Ascending aorta (tissue), 2 donors: ENCODE data around the gene ALKBH8. TPM values are rescaled to one million over a fixed set of nuclear protein-coding genes. Genes with fewer than 3 reads are reported as not detected.
A peak's percentile ranks its signal among the peaks of the same experiment; 100 is the strongest.

ENCODE experiments used
- DNase-seq, 2 donors: peaks; one replicate each; pipeline ENCODE4 v3.0.0-alpha.2; 2019; ENCODE audit warnings: low spot score in 2 of 2
- H3K27ac ChIP-seq, 2 donors: fragments of 200-600 bp; sonication (generic); one replicate each; pipeline ENCODE4 v1.5.1; 2016 to 2017; ENCODE audit warnings: mild to moderate bottlenecking in 1 of 2
- H3K27me3 ChIP-seq: fragments of 200-600 bp; sonication (generic); one replicate; pipeline ENCODE4 v1.5.1; 2017
- H3K36me3 ChIP-seq, 2 donors: fragments of 200-600 bp; sonication (generic); one replicate each; pipeline ENCODE4 v1.5.1; 2016
- H3K4me1 ChIP-seq, 2 donors: fragments of 200-600 bp; sonication (generic); one replicate each; pipeline ENCODE4 v1.5.1; 2016 to 2017; ENCODE audit warnings: mild to moderate bottlenecking in 1 of 2
- H3K4me3 ChIP-seq, 2 donors: fragments of 200-600 bp; sonication (generic); one replicate each; pipeline ENCODE4 v1.5.1; 2016 to 2017; ENCODE audit warnings: mild to moderate bottlenecking in 1 of 2
- H3K9me3 ChIP-seq, 2 donors: fragments of 200-600 bp; sonication (generic); one replicate each; pipeline ENCODE4 v1.5.1; 2016
- intact Hi-C: fragments of 100-400 bp; cut with DNase I; formaldehyde crosslinking; loops from one replicate; pipeline ENCODE4 v1.15.1; 2023
- total RNA-seq: library from RNA; depleted of rRNA; stranded (reverse); fragments of >200 nt; gene quantifications from one replicate; pipeline ENCODE4 v1.1.0, GENCODE V29; 2016
- TF ChIP-seq, protein P1 (sequence below), 3 experiments: fragments of 200-600 bp in 2 of 3; fragments of 450-650 bp in 1 of 3; sonication (generic) in 2 of 3; IDR thresholded peaks; one replicate each; pipeline ENCODE4 v1.5.1; 2016 to 2019; ENCODE audit warnings: antibody characterized with exemption in 3 of 3, mild to moderate bottlenecking in 1 of 3, moderate library complexity in 1 of 3

The ALKBH8 gene
- total RNA-seq, 1 donor from 2014 or later = 0.32 TPM

- no peaks in the 10 kb centered on the region for H3K27me3 ChIP-seq
- no peak overlapping the region for H3K27ac ChIP-seq
- H3K36me3 ChIP-seq = no peaks in the 10 kb centered on the region
- DNase-seq = no peak
- TF ChIP-seq, protein P1, sequence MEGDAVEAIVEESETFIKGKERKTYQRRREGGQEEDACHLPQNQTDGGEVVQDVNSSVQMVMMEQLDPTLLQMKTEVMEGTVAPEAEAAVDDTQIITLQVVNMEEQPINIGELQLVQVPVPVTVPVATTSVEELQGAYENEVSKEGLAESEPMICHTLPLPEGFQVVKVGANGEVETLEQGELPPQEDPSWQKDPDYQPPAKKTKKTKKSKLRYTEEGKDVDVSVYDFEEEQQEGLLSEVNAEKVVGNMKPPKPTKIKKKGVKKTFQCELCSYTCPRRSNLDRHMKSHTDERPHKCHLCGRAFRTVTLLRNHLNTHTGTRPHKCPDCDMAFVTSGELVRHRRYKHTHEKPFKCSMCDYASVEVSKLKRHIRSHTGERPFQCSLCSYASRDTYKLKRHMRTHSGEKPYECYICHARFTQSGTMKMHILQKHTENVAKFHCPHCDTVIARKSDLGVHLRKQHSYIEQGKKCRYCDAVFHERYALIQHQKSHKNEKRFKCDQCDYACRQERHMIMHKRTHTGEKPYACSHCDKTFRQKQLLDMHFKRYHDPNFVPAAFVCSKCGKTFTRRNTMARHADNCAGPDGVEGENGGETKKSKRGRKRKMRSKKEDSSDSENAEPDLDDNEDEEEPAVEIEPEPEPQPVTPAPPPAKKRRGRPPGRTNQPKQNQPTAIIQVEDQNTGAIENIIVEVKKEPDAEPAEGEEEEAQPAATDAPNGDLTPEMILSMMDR (IDR thresholded peaks at IDR 0.05) = no peak
- no peaks in the 10 kb centered on the region for H3K9me3 ChIP-seq
- peak overlapping the region; percentile 52 to 81 for H3K4me3 ChIP-seq
- intact Hi-C loops = no loop called here
- H3K4me1 ChIP-seq = peaks cover 4 to 14% of the 10 kb centered on the region in 2 donors
These were observed 26.7 kb upstream of the ALKBH8 start for GRCh38 chr11:107592231-107592590.

GRCh38 chr11:107591378-107592230 lies 26.1 kb upstream of the ALKBH8 start:
- TF ChIP-seq, protein P1 (IDR thresholded peaks at IDR 0.05) = no peak
- Histone ChIP-seq H3K4me1 (peaks cover 4 to 14% of the 10 kb centered on the region in 2 donors), H3K27ac (no peak overlapping the region), H3K36me3 (no peaks in the 10 kb centered on the region), H3K9me3 (no peaks in the 10 kb centered on the region), H3K27me3 (no peaks in the 10 kb centered on the region), H3K4me3 (peak overlapping the region; percentile 52 to 81)
- intact Hi-C loops = no loop called here
- no peak for DNase-seq

DNA sequence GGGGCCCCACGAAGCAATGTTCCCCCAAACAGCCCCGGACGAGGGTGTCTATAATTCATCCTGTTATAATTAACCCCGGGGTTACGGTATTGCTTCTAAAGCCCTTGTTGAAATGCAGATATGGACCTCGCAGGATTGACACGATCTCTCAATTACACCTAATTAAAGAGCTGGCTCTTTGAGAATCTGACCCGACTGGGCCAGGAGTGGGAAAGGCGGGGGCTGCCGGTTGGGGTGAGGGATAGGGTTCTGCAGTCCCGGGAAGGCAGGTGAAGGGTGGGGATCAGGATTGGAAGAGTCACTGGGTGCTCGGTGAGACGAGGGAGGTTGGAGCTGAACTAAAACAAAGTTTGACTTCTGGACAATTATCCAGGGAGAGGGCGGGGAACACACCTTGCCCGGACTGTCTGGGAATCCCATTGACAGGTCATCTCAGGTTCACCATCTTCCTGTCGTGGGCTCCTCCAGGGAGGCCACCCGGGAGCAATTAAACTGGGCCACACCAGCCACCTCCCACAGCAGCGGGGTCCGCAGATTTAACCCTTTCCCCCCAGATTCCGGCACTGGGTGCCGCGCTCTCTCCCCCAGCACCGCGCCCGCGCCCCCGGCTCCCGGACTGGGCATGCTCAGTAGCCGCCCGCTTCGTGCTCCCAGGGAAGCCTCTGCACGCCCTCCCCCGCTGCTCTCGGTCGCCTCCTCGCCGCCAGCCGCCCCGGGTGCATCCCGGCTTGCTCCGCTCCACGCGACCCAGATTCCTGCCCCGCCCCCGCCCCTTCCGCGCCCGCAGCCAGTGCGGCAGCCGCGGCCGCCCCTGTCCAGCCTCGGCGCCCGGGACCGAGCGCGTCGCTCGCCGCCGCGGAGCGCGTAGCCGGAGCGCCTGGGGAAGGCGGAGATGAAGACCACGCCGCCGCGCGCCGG lies 25.2 kb upstream of the ALKBH8 start, which contains the start of gene ELMOD1:
Gene ELMOD1 (plus strand): TSS at position 688 of the 918 bp plus-strand sequence. CDS start 27,043 bp downstream, outside the sequence.
- peak within 1 kb of the TSS; percentile 52 to 81 for H3K4me3 ChIP-seq
- intact Hi-C loops = no loop called here
- H3K9me3 ChIP-seq = no peaks in the 10 kb centered on the region

GRCh38 chr11:107587306-107587979 lies 21.9 kb upstream of the ALKBH8 start:
- H3K4me3 ChIP-seq = no peak overlapping the region
- intact Hi-C loops = no loop called here
- H3K36me3 ChIP-seq = no peaks in the 10 kb centered on the region
- no peak overlapping the region for H3K27ac ChIP-seq
- DNase-seq = no peak
- no peaks in the 10 kb centered on the region for H3K9me3 ChIP-seq
- H3K27me3 ChIP-seq = no peaks in the 10 kb centered on the region
- peaks cover 4 to 14% of the 10 kb centered on the region in 2 donors for H3K4me1 ChIP-seq
- TF ChIP-seq, protein P1 (IDR thresholded peaks at IDR 0.05) = no peak

More for the DNA sequence above, 25.2 kb upstream of the ALKBH8 start, which contains the start of gene ELMOD1:
- H3K27ac ChIP-seq = no peak within 1 kb of the TSS
- H3K27me3 ChIP-seq = no peaks in the 10 kb centered on the region
- H3K36me3 ChIP-seq = no peaks in the 10 kb centered on the region
- TF ChIP-seq, protein P1 (IDR thresholded peaks at IDR 0.05) = no peak
- peaks cover 4 to 14% of the 10 kb centered on the region in 2 donors for H3K4me1 ChIP-seq
- no peak for DNase-seq

DNA sequence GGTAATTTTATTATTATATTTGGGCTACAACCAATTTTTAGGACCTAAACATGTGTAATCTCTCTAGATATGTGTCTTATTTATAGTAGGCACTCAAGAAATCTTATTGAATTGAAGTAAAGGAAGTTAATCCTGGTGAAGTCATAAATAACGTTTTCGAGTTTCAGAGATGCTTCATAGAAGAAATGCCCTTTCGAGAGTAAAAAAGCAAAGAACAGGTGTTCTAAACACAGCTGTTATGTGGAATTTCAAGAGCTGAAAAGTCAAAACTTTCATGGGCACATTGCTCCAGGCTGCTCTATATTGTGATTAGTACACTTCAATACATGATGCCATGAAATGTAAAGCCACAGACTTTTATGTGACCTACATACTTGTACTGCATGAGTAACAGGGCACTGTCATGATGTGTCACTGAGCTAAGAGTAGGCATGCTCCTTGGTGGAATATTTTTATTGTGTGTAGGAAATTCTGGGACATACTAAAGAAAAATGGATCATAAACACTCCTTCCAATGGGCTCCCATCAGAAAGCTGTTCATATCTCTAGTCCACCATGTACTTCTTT lies 18.2 kb upstream of the ALKBH8 start:
- no peak for DNase-seq
- Histone ChIP-seq H3K27me3 (no peaks in the 10 kb centered on the region), H3K4me3 (no peak overlapping the region), H3K4me1 (no peaks in the 10 kb centered on the region), H3K9me3 (no peaks in the 10 kb centered on the region), H3K36me3 (no peaks in the 10 kb centered on the region), H3K27ac (no peak overlapping the region)
- intact Hi-C loops = no loop called here
- TF ChIP-seq, protein P1 (IDR thresholded peaks at IDR 0.05) = no peak
